Measurements from ENCODE around the gene MBTPS1.

MBTPS1 gene

GRCh38 chr16:84069540-84069939 lies 47.2 kb downstream of the MBTPS1 start:
- DNase-seq: no peak

GRCh38 chr16:84068783-84069462 lies 47.8 kb downstream of the MBTPS1 start:
- DNase-seq: no peak

- no peak for DNase-seq
Measured at GRCh38 chr16:84068041-84068440, 48.7 kb downstream of the MBTPS1 start.

- DNase-seq: no peak
Measured at GRCh38 chr16:84067640-84068039, 49.1 kb downstream of the MBTPS1 start.

GRCh38 chr16:84065536-84066132 lies 51.1 kb downstream of the MBTPS1 start:
- DNase-seq: peak; percentile 49

GRCh38 chr16:84063980-84064379 lies 52.8 kb downstream of the MBTPS1 start:
- DNase-seq: no peak

GRCh38 chr16:84062734-84063640 lies 53.8 kb downstream of the MBTPS1 start:
- peak; percentile 54 for DNase-seq

- no peak for DNase-seq
Measured at GRCh38 chr16:84061236-84061819, 55.4 kb downstream of the MBTPS1 start.

GRCh38 chr16:84059946-84060901 lies 56.5 kb downstream of the MBTPS1 start:
- DNase-seq: peak; percentile 63

GRCh38 chr16:84059111-84059510 lies 57.6 kb downstream of the MBTPS1 start:
- no peak for DNase-seq

- no peak for DNase-seq
Measured at GRCh38 chr16:84058664-84059063, 58.1 kb downstream of the MBTPS1 start.

GRCh38 chr16:84058211-84058610 lies 58.5 kb downstream of the MBTPS1 start:
- DNase-seq: no peak

GRCh38 chr16:84056933-84057332 lies 59.8 kb downstream of the MBTPS1 start:
- DNase-seq: no peak

GRCh38 chr16:84055801-84056634 lies 60.7 kb downstream of the MBTPS1 start:
- DNase-seq: no peak

- DNase-seq: no peak
Measured at GRCh38 chr16:84055366-84055765, 61.4 kb downstream of the MBTPS1 start.

- DNase-seq: no peak
Measured at GRCh38 chr16:84054916-84055315, 61.8 kb downstream of the MBTPS1 start.

- DNase-seq: no peak
Measured at GRCh38 chr16:84054271-84054670, 62.5 kb downstream of the MBTPS1 start.

GRCh38 chr16:84053237-84053636 lies 63.5 kb downstream of the MBTPS1 start:
- no peak for DNase-seq

- DNase-seq: peak; percentile 31
Measured at GRCh38 chr16:84052071-84052622, 64.6 kb downstream of the MBTPS1 start.

- no peak for DNase-seq
Measured at GRCh38 chr16:84050316-84050715, 66.4 kb downstream of the MBTPS1 start.

Measured in NCI-H2107 (cell line).